NCI-H1092 treated with DMSO at 0.1 percent for 48 hours (cell line): ENCODE measurements around the gene VIPAS39.
A peak's percentile ranks its signal among the peaks of the same experiment; 100 is the strongest.
"Not testable (repeated sequence)": the region's sequence is repeated elsewhere in the genome, so short reads cannot be mapped to it uniquely, and the experiment has no call there.

Experiments used
- DNase-seq: peaks from one replicate; lab custom pipeline; 2025; lab: John Stamatoyannopoulos, UW

The VIPAS39 gene

DNA sequence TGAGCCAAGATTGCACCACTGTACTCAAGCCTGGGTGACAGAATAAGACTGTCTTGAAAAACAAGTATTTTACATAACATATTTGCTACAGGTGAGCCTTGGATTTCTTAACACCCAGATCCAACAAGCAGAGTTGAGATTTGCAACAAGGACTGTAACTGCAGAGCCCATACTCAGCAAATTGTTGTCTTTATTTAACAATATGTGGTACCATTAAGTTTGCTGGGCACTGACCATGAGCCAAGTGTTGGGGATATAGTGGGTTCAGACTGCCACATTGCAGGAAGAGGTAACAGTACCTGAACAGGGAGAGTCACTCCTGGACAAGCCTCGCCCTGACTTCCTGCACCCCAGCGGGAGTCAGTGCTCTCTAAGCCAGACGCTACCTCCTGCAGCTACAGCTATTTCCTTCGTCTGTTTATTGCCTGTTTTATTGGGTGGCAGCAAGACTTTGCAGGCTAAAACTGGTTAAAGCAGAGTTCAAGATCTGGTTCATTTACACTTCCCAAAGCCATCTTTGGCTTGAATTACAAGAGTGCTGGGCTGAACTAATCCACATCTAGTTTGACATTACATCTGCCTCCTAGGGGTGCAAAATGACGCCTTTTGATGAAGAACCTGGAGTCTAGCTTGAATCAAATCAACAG is 12.9 kb upstream of the VIPAS39 start:
- no peak for DNase-seq

DNA sequence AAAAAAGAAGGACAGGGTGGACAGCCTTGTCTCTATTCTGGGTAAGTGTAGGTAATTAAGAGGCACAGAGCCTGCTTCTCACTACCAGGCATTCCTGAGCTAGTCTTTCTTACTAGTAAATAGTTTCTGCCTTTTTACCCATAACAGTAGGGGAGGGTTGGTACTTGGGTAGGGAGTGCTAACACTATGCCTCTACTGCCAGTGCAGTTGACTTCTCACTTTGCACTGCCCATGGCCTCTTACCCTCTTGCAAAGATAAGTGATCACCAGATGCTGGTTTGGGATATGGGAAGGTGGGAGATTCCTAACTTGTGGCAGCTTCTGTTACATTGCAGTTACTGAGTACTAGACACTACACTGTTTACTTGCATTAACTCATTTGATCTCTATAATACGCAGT is 12.1 kb upstream of the VIPAS39 start:
- no peak for DNase-seq

DNA sequence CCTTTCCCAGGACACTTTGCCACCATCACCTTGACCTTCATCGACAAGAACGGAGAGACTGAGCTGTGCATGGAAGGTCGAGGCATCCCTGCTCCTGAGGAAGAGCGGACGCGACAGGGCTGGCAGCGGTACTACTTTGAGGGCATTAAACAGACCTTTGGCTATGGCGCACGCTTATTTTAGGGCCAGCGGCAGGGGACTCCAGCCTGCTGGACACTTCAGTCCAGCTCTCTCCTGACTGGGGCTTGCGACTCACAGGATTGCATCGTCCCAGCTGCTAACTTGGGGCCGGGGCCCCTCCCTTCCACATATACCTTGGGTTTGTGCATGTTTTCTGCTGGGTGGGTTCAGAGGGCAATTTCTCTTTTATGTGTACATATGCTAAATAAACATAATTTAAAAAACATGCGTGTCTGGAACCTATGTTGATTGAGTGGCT is 11.7 kb upstream of the VIPAS39 start:
- DNase-seq = no peak

DNA sequence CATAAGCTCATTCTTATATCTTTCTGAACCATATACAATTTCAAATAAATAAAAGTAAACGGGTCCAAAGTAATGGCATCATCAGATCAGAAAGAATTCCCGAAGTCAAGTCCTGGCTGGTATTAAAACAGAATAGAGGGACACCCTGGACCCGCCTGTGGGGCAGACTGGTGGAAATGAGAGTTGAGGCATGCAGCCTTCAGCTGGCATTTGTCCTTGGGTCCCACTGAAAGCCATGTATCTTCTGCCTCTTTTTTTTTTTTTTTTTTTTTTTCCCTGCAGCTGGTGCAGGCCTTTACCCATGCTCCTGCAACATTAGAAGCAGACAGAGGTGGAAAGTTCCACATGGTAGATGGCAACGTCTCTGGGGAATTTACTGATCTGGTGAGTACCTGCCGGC is 10.4 kb upstream of the VIPAS39 start:
- DNase-seq = no peak

DNA sequence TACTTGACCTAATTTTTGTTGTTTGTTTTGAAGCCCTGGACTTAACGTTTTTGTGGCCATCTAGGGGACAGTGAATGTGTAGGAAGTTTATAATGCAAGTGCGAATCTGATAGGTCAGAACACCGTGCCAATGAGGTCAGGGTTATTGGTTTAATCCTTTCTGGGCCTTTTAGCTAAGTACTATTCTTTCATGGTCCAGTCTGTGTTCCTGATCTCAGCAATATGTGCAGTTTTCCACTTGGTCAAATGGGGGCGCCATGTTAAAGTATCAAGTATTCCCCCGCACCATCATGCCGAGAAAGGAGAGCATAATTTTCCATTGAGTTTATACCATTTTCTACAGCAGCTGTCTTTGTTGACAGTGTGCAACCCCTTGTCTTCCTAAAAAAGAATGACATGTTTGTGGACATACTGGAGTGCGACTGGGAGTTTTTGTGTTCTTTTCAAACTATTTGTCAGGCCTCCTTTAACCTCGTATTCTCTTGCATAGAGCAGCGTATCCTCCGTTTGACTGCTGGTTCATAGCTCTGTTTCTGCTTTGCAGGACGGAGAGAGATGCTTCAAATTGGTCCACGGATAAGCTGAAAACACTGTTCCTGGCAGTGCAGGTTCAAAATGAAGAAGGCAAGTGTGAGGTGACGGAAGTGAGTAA is 1.8 kb upstream of the VIPAS39 start:
- DNase-seq = peak; percentile 23

DNA sequence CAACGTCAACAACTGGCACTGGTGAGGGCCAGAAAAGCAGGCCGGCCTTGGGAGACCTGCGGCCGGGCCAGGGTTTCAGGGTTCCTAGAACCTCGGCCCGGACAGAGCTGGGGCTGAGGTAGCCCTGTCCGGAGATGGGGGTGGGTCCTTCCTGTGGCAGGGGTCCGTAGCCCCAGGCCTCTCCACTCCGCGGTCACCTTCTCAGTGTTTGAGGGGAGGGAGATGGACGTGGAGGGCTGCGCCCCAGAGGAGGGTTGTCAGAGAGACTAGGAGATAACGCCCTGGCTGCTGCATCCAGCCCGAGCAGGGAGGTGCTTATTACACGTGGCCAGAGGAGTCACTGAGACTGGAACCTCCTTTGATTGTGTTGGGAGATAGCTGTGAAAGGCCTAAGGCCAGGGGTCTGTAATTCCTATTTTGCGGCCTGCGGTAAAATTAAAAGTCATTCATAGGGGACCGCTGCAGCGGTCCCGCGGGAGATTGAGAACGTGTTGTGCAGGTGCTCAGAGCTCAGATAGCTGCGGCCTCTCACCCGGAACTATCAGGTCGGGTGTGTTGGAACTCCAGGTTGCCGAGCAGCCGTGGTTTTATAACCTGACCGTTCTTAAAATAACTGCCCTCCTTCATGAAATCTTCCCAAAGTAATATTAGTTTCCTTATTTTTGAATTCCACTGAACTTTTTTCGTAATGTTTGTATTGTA is 999 bp upstream of the VIPAS39 start:
- DNase-seq = peak; percentile 26

DNA sequence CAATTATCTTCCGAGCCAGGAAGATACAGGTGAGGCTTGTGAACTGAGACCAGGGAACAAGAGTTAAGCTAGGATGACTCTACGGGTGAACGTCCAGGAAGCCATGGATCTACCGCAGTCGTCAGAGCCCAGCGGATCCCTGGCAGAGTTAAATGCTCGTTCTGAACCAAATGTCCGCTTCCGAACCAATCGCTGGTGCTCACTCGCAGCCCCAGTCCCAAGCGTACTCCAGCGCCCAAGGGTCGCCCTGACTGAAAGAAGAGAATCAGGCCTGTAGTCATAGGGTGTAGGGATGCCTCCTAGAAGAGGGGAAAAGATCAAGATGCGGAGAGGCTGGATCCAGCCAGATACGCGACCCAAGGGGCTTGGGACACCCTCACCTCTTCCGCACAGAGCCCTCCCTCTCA is 283 bp downstream of the VIPAS39 start:
- DNase-seq = peak; percentile 61

DNA sequence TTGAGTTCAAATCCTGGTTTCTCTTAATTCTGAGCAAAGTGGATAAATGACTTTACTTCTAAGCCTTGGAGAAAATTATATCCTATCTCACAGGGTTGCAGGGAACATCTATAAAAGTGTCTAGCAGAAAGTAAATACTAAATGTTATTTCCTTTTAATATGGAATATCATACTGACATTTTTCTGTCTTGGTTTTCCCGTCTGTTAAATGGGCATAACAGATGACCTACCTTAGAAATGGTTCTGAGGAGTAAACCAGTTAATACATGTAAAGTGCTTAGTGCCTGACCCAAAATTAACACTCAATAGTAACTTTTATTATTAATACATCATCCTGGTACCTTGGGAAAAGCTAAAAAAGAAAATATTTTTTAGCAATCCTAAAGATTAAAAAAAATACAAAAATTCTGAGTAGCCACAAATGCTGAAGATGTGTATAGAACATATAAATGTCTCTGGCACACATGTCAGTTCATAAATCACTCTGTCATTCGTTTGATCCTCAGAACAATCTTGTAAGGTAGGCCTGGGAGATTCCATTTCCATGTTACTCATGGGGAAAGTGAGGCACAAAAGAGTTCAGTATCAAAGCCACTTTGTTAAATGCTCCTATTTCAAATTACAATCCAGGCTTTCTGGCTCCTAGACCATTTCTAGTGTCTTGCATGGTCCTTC is 1.3 kb downstream of the VIPAS39 start:
- DNase-seq = no peak

DNA sequence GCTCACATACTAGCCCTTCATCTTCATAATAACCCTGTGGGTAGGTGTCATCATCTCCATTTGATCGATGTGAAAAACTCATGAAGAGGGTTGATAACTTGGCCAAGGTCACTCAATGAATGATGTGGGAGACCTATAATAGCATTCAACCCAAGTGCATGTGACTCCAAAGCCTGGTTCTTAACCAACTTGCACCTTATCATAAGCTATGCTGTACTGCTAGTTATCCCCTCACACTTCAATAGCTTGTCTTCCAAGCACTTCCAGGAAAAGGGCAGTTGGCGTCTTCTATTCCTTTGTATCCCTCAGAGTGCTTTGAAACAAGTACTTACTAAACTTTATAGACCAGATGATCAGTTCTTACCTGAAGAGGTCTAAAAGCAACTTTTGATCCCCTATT is 15.2 kb downstream of the VIPAS39 start:
- no peak for DNase-seq

DNA sequence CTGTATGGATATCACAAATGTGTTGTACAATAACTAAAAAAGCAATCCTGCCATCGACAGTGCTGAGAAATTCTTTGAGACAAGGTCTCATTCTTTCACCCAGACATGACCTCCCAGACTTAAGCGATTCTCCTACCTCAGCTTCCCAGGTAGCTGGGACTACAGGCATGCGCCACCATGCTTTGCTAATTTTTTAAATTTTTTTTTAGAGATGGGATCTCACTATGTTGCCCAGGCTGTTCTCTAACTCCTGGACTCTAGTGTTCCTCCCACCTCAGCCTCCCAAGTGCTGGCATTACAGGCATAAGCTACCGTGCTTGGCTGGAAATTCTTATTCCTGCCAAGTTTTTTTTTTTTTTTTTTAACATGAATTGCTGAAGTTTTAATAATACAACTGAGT is 17.5 kb downstream of the VIPAS39 start:
- DNase-seq = no peak

DNA sequence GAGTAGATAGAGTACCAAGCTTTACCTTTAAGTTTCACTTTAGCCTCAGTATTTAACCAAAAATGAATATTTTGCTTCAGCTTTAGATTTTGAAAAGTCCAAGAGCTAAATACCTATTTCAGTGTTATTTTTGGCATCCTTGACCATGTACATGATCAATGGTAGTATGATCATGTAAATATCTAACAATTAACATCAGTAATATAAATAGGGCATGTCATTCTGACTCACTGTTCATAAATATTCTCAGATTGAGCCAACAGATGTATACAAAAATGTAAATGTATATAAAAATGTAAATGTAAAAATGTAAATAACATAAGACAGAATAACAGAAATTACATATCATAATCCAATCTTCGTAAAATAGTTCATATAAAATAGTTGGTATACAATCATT is 18.8 kb downstream of the VIPAS39 start:
- no peak for DNase-seq

DNA sequence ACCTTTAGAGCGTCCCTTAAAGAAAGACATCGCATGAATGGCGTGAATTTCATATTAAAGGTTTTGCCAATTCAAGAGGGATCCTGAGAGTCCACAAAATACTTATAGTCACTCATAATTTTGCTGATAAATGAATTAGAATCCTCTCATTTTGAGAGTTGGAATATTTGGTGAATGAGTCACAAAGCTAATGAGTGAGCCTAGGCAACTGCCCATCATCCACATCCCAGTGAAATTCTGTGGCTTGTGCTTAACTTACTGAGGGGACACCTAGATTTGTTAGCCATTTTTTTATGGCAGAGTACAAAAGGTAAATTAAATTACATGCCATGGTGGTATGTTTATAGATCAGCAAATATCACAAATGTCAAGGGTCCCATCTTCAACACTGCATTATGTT is 21.4 kb downstream of the VIPAS39 start:
- DNase-seq = no peak

DNA sequence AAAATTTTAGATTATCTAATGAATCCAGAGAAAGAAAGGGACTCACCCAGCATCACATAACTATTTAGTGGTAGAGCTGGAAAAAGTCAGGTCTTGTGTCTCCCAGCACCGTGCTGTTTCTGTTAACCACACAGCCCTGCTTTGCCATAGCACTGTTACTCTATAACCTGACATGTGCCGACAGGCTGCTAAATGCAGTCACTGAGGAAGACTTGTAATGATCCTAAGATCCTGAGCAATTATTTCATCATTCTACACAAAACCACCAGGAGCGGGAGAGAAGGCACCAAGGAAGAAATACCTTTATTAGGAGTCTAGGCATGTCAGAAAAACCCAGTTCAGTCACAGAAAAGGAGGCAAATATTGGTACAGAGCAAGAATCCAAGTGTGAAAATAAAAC is 31.0 kb downstream of the VIPAS39 start:
- no peak for DNase-seq

DNA sequence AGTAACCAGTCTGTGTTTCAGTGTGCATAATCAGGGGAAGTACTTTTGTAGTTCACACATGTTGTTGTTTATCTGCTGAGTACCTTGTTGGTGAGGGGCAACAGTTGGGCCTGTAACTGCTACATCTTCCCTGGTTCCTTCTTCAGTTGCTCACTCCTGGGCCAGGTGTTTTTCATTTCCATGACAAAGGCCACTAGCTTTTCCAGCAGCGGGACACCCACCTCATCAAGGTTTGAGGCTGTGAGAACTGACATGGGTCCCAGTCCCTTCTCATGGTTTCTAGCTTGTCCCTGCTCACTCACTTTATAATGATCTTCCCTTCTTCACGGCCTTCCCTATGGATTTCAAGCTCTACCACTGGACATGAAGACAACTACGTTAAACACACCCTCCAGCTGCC is 32.5 kb downstream of the VIPAS39 start:
- no peak for DNase-seq

DNA sequence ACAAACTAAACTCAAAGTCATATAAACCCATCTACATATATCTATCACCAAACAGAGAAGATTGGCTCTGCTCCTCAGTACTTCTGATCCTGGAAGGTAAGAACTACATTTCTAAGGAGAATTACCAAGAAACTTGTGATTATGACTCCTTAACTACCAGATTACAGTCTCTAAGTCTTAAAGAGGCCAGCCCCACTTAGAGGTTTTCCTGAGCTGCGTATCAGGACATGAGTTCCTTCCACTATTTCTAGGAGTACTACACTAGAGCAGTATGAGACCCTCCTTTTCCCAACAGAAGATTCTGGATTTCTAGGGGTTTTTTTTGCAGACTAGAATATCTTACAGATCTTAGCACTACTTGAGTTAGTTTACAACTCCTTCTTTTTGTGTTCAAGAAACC is 34.0 kb downstream of the VIPAS39 start, which contains the start of gene NOXRED1:
Gene NOXRED1, minus strand, starts transcription at position 101 of the 400 bp plus-strand sequence. CDS start 634 bp downstream, outside the sequence.
- no peak for DNase-seq

DNA sequence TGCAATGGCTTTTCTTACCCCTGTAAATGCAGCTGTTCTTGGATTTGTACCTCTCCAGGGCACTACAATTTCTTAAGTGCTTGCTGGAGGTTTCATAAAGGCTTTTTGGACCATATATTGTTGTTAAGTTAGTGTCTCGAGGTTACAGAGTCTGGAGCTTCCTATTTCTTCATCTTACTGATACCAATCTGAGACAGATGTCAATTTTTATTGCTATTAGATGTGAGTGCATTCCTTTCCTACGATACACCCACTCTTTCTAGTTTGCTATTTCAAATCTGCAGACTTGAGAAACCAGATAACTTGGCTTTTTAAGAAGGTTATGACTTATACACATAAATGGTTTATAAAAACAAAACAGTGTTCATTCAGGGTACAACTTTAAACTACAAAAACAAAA is 36.2 kb downstream of the VIPAS39 start:
- no peak for DNase-seq

DNA sequence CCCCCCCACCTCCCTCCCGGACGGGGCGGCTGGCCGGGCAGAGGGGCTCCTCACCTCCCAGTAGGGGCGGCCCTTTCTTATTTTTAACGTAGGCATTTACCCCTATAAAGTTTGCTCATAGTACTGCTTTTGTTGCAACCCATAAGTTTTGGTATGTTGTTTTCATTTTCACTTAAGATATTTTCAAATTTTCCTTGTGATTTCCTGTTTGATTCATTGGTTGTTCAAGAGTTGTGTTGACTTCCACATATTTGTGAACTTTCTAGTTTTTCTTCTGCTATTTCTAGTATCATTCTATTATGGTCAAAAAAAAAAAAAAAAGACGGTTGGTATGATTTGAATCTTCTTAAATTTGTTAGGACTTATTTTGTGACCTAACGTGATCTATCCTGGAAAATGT is 40.6 kb downstream of the VIPAS39 start:
- DNase-seq = no peak

DNA sequence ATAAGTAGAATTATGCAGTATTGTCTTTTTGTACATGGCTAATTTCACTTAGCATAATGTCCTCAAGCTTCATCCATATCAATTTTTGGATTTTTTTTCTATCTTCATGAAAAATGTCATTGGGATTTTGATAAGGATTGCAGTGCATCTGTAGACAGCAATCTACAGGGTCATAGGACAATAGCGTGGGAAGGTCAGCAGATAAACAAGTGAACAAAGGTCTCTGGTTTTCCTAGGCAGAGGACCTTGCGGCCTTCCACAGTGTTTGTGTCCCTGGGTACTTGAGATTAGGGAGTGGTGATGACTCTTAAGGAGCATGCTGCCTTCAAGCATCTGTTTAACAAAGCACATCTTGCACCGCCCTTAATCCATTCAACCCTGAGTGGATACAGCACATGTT is 41.3 kb downstream of the VIPAS39 start:
- DNase-seq = not testable (repeated sequence)

DNA sequence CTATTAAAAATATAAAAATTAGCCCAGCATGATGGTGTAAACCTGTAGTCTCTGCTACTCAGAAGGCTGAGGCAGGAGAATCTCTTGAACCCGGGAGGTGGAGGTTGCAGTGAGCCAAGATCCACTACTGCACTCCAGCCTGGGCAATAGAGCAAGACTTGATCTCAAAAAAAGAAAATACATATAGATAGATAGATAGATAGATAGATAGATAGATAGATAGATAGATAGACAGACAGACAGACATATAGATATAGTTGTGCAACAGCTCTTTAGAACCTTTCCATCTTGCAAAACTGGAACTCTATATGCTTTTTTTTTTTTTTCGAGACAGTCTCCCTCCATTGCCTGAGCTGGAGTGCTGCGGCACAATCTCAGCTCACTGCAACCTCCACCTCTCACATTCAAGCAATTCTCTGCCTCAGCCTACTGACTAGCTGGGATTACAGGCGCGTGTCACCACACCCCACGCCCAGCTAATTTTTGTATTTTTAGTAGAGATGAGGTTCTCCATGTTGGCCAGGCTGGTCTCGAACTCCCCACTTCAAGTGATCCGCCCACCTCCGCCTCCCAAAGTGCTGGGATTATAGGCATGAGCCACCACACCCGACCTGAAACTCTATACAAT is 41.9 kb downstream of the VIPAS39 start:
- DNase-seq = not testable (repeated sequence)

DNA sequence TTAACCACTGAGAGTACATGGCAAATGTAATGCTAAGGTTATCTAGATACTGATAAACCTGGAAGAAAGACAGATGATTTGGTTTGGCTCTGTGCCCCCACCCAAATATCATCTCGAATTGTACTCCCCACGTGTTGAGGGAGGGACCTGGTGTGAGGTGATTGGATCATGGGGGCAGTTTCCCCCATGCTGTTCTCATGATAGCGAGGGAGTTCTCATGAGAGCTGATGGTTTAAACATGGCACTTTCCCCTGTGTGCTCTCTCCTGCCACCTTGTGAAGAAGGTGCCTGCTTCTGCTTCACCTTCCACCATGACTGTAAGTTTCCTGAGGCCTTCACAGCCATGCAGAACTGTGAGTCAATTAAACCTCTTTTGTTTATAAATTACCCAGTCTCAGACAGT is 48.3 kb downstream of the VIPAS39 start:
- DNase-seq = peak; percentile 2

DNA sequence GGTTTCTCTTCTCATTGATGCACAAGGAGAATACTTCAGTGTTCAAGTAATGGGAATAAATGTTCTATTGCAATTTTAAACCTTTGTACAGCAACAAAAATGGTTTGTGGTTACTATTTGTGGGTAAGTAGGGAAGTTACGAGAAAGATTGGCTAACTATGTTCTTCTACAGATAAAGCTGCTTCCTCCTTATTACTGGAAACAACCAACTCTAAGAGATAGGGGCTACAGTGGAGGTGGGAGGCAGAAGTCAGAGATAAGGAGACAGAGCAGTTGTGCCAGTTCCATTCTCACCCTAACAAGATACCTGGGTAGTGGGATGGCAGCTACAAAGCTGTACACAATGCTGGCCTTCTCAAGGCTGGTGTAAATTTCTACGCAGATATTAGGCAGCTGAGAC is 50.2 kb downstream of the VIPAS39 start:
- no peak for DNase-seq

DNA sequence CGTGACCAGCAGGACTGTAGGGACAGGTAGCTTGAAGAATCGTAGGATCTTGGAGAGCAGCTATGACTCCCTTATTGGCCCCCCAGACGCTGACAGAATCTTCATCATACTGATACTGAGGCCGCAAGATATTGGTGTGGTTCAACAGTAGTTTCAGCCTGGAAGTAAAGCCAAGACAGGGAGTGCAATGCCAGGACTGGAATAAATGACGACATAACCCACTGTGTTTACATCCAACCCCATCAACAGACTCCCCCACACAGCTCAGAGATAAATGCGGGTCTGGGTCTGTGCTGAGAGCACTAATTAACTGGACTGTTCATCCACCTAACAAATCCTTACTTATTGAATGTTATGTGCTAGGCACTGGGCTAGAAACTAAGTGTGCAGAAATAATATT is 50.7 kb downstream of the VIPAS39 start:
- DNase-seq = no peak
